A673 (cell line): ENCODE results near the gene MEG3. TPM values are rescaled to one million over a fixed set of nuclear protein-coding genes. Genes with fewer than 3 reads are reported as not detected.

Experiments
- BruUV-seq: library from RNA; stranded (reverse); fragments of 400-500 nt; replicated peaks from 2 replicates; lab custom pipeline; 2021; lab: Mats Ljungman, UMichigan
- CTCF ChIA-PET: fragments of 300-600 bp; sonication (Branson Sonifier 250); formaldehyde crosslinking; loops from one replicate; lab custom pipeline; 2022; ENCODE audit warnings: antibody characterized with exemption; lab: Charles Lee
- POLR2A ChIA-PET: fragments of 300-600 bp; sonication (Branson Sonifier 250); formaldehyde crosslinking; loops from one replicate; lab custom pipeline; 2022; ENCODE audit warnings: antibody characterized with exemption; ENCODE audit not compliant: low non-redundant PET; lab: Charles Lee
- DNase-seq: peaks from one replicate; pipeline ENCODE4 v3.0.0-alpha.2; 2015; ENCODE audit warnings: low spot score
- H3K27ac ChIP-seq: fragments of 200-600 bp; sonication (generic); 2 replicates; pipeline ENCODE4 v1.5.1; 2016; ENCODE audit warnings: mixed run types, low read depth, mild to moderate bottlenecking, mixed read lengths, antibody characterized with exemption, low read length; ENCODE audit not compliant: poor library complexity, severe bottlenecking
- H3K27me3 ChIP-seq: fragments of 200-600 bp; sonication (generic); replicated peaks from 2 replicates; pipeline ENCODE4 v1.6.1; 2017; ENCODE audit warnings: mixed run types, low read depth, mild to moderate bottlenecking, mixed read lengths, antibody characterized with exemption, low read length; ENCODE audit not compliant: insufficient read depth, poor library complexity
- H3K36me3 ChIP-seq: fragments of 200-600 bp; sonication (generic); 2 replicates; pipeline ENCODE4 v1.6.1; 2016; ENCODE audit warnings: mixed run types, mild to moderate bottlenecking, mixed read lengths, antibody characterized with exemption, low read length; ENCODE audit not compliant: insufficient read depth, poor library complexity, severe bottlenecking
- H3K4me1 ChIP-seq: fragments of 200-600 bp; sonication (generic); 2 replicates; pipeline ENCODE4 v1.6.1; 2017; ENCODE audit warnings: mixed run types, mild to moderate bottlenecking, mixed read lengths, antibody characterized with exemption, low read length; ENCODE audit not compliant: insufficient read depth, poor library complexity, severe bottlenecking
- H3K4me3 ChIP-seq: fragments of 200-600 bp; sonication (generic); 2 replicates; pipeline ENCODE4 v1.5.1; 2016; ENCODE audit warnings: low read depth, mixed run types, mild to moderate bottlenecking, mixed read lengths, low read length; ENCODE audit not compliant: poor library complexity, severe bottlenecking
- H3K9me3 ChIP-seq: fragments of 200-600 bp; sonication (generic); 2 replicates; pipeline ENCODE4 v1.6.1; 2016; ENCODE audit warnings: mixed run types, low read depth, mild to moderate bottlenecking, mixed read lengths, antibody characterized with exemption, low read length; ENCODE audit not compliant: poor library complexity, severe bottlenecking
- EZH2 ChIP-seq: fragments of 200-600 bp; sonication (generic); IDR thresholded peaks from 2 replicates; pipeline ENCODE4 v1.6.1; 2017; ENCODE audit warnings: borderline replicate concordance, low read depth, mild to moderate bottlenecking, mixed read lengths, antibody characterized with exemption, low read length; ENCODE audit not compliant: poor library complexity, severe bottlenecking
- intact Hi-C: fragments of 100-400 bp; cut with micrococcal nuclease; formaldehyde crosslinking; loops from one replicate; pipeline ENCODE4 v1.10.0; 2022; ENCODE audit not compliant: unreplicated experiment
- total RNA-seq: library from RNA; stranded (reverse); gene quantifications from 2 replicates; pipeline ENCODE4 v1.2.3, GENCODE V29; 2021
- TF ChIP-seq, protein P1 (sequence below): fragments of 300-800, 200-600 bp; sonication (generic); conservative IDR thresholded peaks from 2 replicates; pipeline ENCODE4 v1.5.1; 2017; ENCODE audit warnings: low read depth, mild to moderate bottlenecking, antibody characterized with exemption, low read length, moderate library complexity, mixed read lengths

Gene MEG3
- total RNA-seq, 1 experiment from 2014 or later, result 58.7 TPM

DNA sequence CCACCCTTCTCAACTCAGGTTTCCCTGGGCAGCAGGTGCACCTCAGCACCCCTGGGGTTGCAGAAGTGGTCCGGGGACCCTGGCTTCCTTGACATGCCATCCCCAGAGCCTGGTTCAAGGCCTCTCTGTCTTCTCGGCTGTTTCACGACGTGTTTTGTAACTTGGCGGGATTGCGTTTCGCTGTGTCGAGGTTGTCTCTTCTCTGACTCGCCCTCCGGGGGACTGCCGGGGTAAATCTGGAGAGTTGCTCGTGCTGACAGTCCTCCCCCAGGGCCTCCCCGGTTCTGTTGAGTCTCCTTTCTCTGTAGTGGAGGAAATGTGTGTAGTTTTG lies 25.6 kb downstream of the MEG3 start:
- no peaks in the 10 kb centered on the region for H3K36me3 ChIP-seq
- peaks cover 17% of the 10 kb centered on the region for H3K4me1 ChIP-seq
- ChIA-PET CTCF (interaction anchor here (1.6 kb wide), 1 partner anchor 383 kb away, joined by 5 read pairs; no protein-coding TSS in a partner anchor), POLR2A (no interaction called here)
- no peaks in the 10 kb centered on the region for H3K27me3 ChIP-seq
- DNase-seq, result no peak
- no peak overlapping the region for H3K4me3 ChIP-seq
- no TSS peak for BruUV-seq
- no peak overlapping the region for H3K27ac ChIP-seq
- TF ChIP-seq, protein P1, sequence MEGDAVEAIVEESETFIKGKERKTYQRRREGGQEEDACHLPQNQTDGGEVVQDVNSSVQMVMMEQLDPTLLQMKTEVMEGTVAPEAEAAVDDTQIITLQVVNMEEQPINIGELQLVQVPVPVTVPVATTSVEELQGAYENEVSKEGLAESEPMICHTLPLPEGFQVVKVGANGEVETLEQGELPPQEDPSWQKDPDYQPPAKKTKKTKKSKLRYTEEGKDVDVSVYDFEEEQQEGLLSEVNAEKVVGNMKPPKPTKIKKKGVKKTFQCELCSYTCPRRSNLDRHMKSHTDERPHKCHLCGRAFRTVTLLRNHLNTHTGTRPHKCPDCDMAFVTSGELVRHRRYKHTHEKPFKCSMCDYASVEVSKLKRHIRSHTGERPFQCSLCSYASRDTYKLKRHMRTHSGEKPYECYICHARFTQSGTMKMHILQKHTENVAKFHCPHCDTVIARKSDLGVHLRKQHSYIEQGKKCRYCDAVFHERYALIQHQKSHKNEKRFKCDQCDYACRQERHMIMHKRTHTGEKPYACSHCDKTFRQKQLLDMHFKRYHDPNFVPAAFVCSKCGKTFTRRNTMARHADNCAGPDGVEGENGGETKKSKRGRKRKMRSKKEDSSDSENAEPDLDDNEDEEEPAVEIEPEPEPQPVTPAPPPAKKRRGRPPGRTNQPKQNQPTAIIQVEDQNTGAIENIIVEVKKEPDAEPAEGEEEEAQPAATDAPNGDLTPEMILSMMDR, result no peak
- TF ChIP-seq EZH2, result no peak
- no peaks in the 10 kb centered on the region for H3K9me3 ChIP-seq
- intact Hi-C loops, result loop anchor here (5.0 kb wide), 3 partner anchors 36 to 386 kb away; partner anchors contain the start of gene RTL1

DNA sequence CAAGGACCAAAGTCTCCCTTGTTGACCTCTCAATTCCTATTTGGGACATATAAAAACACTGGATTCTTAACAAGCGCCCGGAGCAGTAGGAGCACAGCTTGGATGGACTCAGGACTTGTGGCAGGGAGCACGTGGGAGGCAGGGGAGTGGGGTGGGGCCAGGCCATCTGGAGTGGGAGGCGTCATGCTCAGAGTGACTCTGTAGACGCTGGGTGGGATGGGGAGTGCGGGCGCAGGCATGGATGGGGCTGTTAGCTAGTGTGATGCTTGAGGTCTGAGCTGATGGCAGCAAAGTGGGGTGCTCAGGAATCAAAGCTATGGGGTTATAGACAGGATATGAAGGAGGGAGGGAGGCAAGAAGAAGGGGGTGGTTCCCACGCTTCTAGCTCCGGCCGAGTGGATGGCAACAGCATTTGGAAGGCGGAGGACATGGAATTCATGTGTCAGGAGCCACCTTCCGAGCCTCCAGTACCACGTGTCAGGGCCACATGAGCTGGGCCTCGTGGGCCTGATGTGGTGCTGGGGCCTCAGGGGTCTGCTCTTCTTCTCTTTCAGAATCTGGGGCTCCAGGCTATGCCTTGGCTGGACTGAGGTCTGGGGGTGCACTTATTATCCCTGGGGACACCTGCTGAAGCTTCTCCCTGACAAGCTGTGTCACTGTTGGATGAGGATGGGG lies 26.2 kb downstream of the MEG3 start:
- DNase-seq, result no peak
- Histone ChIP-seq H3K36me3 (no peaks in the 10 kb centered on the region), H3K27ac (no peak overlapping the region), H3K4me3 (no peak overlapping the region), H3K9me3 (no peaks in the 10 kb centered on the region), H3K27me3 (no peaks in the 10 kb centered on the region), H3K4me1 (peaks cover 17% of the 10 kb centered on the region)
- POLR2A ChIA-PET, result no interaction called here
- CTCF ChIA-PET, result interaction anchor here (1.6 kb wide), 1 partner anchor 383 kb away, joined by 5 read pairs; no protein-coding TSS in a partner anchor
- intact Hi-C loops, result loop anchor here (2.0 to 5.0 kb wide), 4 partner anchors 35 to 777 kb away; partner anchors contain the start of gene RTL1
- BruUV-seq, result no TSS peak
- TF ChIP-seq EZH2, result no peak
- TF ChIP-seq, protein P1, result no peak

DNA sequence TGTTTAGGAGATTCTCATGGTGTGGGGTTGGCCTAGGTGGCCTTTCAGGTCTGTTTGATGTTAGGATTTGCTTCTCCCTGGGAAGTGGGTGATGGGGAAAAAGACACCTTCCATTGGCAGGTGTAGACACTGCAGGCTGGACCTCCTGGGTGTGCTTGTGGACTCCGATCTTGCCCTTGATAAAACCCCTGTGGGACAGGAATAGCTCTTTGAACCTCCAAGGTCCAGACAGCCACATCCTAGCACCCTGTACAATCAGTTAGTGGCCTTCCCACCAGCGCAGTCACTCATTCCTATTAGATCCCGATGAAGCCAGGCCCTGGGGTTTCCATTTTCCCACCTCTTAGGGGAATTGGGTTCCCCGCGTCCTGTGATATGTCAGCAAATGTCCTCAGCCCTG lies 28.5 kb downstream of the MEG3 start:
- no peak overlapping the region for H3K27ac ChIP-seq
- peaks cover 16% of the 10 kb centered on the region for H3K4me1 ChIP-seq
- TF ChIP-seq EZH2, result no peak
- TF ChIP-seq, protein P1, result no peak
- CTCF ChIA-PET, result no interaction called here
- no peaks in the 10 kb centered on the region for H3K36me3 ChIP-seq
- H3K27me3 ChIP-seq, result no peaks in the 10 kb centered on the region
- H3K4me3 ChIP-seq, result no peak overlapping the region
- no peaks in the 10 kb centered on the region for H3K9me3 ChIP-seq
- BruUV-seq, result no TSS peak
- DNase-seq, result no peak
- intact Hi-C loops, result loop anchor here (5.0 kb wide), 3 partner anchors 33 to 383 kb away; partner anchors contain the start of gene RTL1
- POLR2A ChIA-PET, result no interaction called here
